K562 (cell line): ENCODE data around the gene UBE2A. TPM values are rescaled to one million over a fixed set of nuclear protein-coding genes. Genes with fewer than 3 reads are reported as not detected.

Experiments
- BRD9 ChIP-seq: fragments of 450-650 bp; IDR thresholded peaks from 2 replicates; pipeline ENCODE4 v1.6.1; 2018; ENCODE audit warnings: low read depth; ENCODE audit not compliant: partially characterized antibody
- CTBP1 ChIP-seq: fragments of 450-650 bp; IDR thresholded peaks from 2 replicates; pipeline ENCODE4 v1.6.1; 2016; ENCODE audit warnings: borderline replicate concordance
- KLF16 ChIP-seq: IDR thresholded peaks from 2 replicates; pipeline ENCODE4 v1.6.1; 2016; ENCODE audit warnings: antibody characterized with exemption
- MEIS2 ChIP-seq: fragments of 450-650 bp; IDR thresholded peaks from 2 replicates; pipeline ENCODE4 v1.6.1; 2014; ENCODE audit warnings: mild to moderate bottlenecking; ENCODE audit not compliant: partially characterized antibody
- NCOA2 ChIP-seq, 2 experiments: fragments of 450-650 bp; IDR thresholded peaks; 2 replicates each; pipeline ENCODE4 v1.6.1; 2018; ENCODE audit warnings: mild to moderate bottlenecking in 2 of 2, moderate library complexity in 1 of 2; ENCODE audit not compliant: partially characterized antibody in 2 of 2
- NCOR1 ChIP-seq: fragments of 450-650 bp; IDR thresholded peaks from 2 replicates; pipeline ENCODE4 v1.6.1; 2016; ENCODE audit warnings: mild to moderate bottlenecking, moderate library complexity
- NR2C1 ChIP-seq, 2 experiments: fragments of 450-650 bp; IDR thresholded peaks; 2 replicates each; pipeline ENCODE4 v1.6.1; 2017; ENCODE audit warnings: mild to moderate bottlenecking in 2 of 2, antibody characterized with exemption in 1 of 2, inconsistent platforms in 1 of 2, missing compliant biosample characterization in 1 of 2, missing genetic modification characterization in 1 of 2
- RFX5 ChIP-seq: IDR thresholded peaks from 2 replicates; pipeline ENCODE4 v1.6.1; 2011; ENCODE audit warnings: low read depth, mild to moderate bottlenecking, improper control_type of control experiment, low read length
- SETDB1 ChIP-seq: IDR thresholded peaks from one replicate; pipeline ENCODE4 v1.6.1; 2012; ENCODE audit warnings: low read length, control low read depth, inconsistent platforms
- SPI1 ChIP-seq: IDR thresholded peaks from 2 replicates; pipeline ENCODE4 v1.6.1; 2011; ENCODE audit warnings: low read depth, low read length, control low read depth, borderline replicate concordance
- ZKSCAN1 ChIP-seq: fragments of 150-350 bp; IDR thresholded peaks from 2 replicates; pipeline ENCODE4 v1.6.1; 2016; ENCODE audit warnings: low read depth, low read length
- ZNF512 ChIP-seq: IDR thresholded peaks from 2 replicates; pipeline ENCODE4 v1.6.1; 2016; ENCODE audit warnings: missing genetic modification characterization, missing compliant biosample characterization
- ZNF589 ChIP-seq: fragments of 200-800 bp; sonication (Bioruptor generic); IDR thresholded peaks from 2 replicates; pipeline ENCODE4 v1.6.1; 2016; ENCODE audit warnings: low read depth, missing genetic modification characterization, missing compliant biosample characterization
- polyA plus RNA-seq, 8 experiments: library from polyadenylated mRNA; depleted of rRNA in 4 of 8; stranded (reverse) in 5 of 8; unstranded in 3 of 8; fragments of >200 nt; fragmentation: Nextera tagmentation in 2 of 8; fragmentation: Illumina TruSeq in 1 of 8; extraction: Ambion mirVana in 2 of 8; extraction: Trizol in 1 of 8; gene quantifications; 2 replicates each; pipeline versions ENCODE4 v1.2.1 to v1.2.3, GENCODE V29; 2011 to 2014; ENCODE audit warnings: inconsistent platforms in 1 of 8, missing spikeins in 1 of 8
- total RNA-seq, 7 experiments: library from RNA; depleted of rRNA in 6 of 7; stranded (reverse); fragments of >200 nt in 6 of 7; fragmentation: Illumina TruSeq in 2 of 7; extraction: Trizol in 2 of 7; gene quantifications; 2 replicates each; pipeline versions ENCODE4 v1.2.1 to v1.2.3, GENCODE V29; 2011 to 2021; ENCODE audit warnings: low replicate concordance in 1 of 7
- TF ChIP-seq, protein P1 (sequence below): fragments of 450-650 bp; IDR thresholded peaks from 2 replicates; pipeline ENCODE4 v1.6.1; 2016; ENCODE audit warnings: mild to moderate bottlenecking
- TF ChIP-seq, protein P2 (sequence below): fragments of 250-450 bp; sonication (Bioruptor Pico); IDR thresholded peaks from 2 replicates; pipeline ENCODE4 v1.4.0; 2020
- TF ChIP-seq, protein P3 (sequence below): fragments of 250-450 bp; sonication (Bioruptor Pico); IDR thresholded peaks from 2 replicates; pipeline ENCODE4 v1.8.0; 2021; ENCODE audit warnings: borderline replicate concordance, mild to moderate bottlenecking, moderate library complexity; ENCODE audit not compliant: poor library complexity, severe bottlenecking
- TF ChIP-seq, protein P4 (sequence below): fragments of 250-450 bp; sonication (Bioruptor Pico); IDR thresholded peaks from 2 replicates; pipeline ENCODE4 v1.9.0; 2021; ENCODE audit warnings: mild to moderate bottlenecking, inconsistent platforms

The UBE2A gene
- total and polyA plus RNA-seq, 9 of the 15 experiments (the other 6 are each of a cell fraction or from before 2014, with no cell fraction given): 21.6 to 87.6 (median 47.8) TPM

DNA sequence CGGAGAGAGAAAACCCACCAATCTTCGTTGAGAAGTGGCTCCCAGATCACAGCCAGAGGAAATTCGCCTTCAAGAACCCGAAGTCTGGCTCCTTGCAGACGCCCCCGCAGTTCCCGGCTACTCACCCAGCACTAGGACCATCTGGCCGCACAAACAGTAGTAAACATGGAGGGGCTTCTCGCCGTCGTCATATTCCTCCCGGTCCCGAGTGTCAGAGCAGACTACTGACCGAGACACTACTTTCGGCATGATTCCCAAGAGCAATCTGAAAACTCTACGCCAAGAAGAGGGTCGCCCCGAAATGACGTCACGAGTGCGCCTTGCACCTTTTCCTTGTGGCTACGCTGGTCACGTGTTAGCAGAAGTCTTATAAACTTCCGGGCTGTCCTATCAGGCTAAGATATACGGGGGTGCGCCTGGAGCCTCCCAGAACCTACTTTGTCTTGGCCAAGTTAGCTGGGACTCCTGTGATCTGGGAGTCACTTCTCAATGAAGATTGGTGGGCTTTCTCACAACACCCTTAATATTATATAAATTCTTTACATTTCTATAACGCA is 9.2 kb upstream of the UBE2A start, which contains the start of gene STEEP1 (continued):
- TF ChIP-seq NCOA2 (IDR thresholded peaks at IDR 0.05; ENCODE audit: partially characterized antibody in 2 of 2) (no peak), ZKSCAN1 (no peak), ZNF589 (CRISPR knock-in tag) (no peak), NCOR1 (no peak), KLF16 (no peak), RFX5 (no peak), MEIS2 (no peak), CTBP1 (0 out of 2 replicates have a peak, but pooled peaks have one; percentile 14), BRD9 (no peak), SPI1 (no peak), SETDB1 (no peak), NR2C1 (IDR thresholded peaks at IDR 0.05) (peak; percentile 29; the same call in 1 of the 2 replicates), NR2C1 (tag; IDR thresholded peaks at IDR 0.05) (no peak), ZNF512 (tag) (no peak)
- TF ChIP-seq, protein P1, sequence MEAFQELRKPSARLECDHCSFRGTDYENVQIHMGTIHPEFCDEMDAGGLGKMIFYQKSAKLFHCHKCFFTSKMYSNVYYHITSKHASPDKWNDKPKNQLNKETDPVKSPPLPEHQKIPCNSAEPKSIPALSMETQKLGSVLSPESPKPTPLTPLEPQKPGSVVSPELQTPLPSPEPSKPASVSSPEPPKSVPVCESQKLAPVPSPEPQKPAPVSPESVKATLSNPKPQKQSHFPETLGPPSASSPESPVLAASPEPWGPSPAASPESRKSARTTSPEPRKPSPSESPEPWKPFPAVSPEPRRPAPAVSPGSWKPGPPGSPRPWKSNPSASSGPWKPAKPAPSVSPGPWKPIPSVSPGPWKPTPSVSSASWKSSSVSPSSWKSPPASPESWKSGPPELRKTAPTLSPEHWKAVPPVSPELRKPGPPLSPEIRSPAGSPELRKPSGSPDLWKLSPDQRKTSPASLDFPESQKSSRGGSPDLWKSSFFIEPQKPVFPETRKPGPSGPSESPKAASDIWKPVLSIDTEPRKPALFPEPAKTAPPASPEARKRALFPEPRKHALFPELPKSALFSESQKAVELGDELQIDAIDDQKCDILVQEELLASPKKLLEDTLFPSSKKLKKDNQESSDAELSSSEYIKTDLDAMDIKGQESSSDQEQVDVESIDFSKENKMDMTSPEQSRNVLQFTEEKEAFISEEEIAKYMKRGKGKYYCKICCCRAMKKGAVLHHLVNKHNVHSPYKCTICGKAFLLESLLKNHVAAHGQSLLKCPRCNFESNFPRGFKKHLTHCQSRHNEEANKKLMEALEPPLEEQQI: peak; percentile 88
- TF ChIP-seq, protein P2, sequence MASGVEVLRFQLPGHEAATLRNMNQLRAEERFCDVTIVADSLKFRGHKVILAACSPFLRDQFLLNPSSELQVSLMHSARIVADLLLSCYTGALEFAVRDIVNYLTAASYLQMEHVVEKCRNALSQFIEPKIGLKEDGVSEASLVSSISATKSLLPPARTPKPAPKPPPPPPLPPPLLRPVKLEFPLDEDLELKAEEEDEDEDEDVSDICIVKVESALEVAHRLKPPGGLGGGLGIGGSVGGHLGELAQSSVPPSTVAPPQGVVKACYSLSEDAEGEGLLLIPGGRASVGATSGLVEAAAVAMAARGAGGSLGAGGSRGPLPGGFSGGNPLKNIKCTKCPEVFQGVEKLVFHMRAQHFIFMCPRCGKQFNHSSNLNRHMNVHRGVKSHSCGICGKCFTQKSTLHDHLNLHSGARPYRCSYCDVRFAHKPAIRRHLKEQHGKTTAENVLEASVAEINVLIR (CRISPR knock-in tag): peak; percentile 85
- TF ChIP-seq, protein P3, sequence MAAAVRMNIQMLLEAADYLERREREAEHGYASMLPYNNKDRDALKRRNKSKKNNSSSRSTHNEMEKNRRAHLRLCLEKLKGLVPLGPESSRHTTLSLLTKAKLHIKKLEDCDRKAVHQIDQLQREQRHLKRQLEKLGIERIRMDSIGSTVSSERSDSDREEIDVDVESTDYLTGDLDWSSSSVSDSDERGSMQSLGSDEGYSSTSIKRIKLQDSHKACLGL (CRISPR knock-in tag): no peak
- TF ChIP-seq, protein P4, sequence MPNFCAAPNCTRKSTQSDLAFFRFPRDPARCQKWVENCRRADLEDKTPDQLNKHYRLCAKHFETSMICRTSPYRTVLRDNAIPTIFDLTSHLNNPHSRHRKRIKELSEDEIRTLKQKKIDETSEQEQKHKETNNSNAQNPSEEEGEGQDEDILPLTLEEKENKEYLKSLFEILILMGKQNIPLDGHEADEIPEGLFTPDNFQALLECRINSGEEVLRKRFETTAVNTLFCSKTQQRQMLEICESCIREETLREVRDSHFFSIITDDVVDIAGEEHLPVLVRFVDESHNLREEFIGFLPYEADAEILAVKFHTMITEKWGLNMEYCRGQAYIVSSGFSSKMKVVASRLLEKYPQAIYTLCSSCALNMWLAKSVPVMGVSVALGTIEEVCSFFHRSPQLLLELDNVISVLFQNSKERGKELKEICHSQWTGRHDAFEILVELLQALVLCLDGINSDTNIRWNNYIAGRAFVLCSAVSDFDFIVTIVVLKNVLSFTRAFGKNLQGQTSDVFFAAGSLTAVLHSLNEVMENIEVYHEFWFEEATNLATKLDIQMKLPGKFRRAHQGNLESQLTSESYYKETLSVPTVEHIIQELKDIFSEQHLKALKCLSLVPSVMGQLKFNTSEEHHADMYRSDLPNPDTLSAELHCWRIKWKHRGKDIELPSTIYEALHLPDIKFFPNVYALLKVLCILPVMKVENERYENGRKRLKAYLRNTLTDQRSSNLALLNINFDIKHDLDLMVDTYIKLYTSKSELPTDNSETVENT (CRISPR knock-in tag): no peak
